ENCODE results near the gene LRRFIP2.

GRCh38 chr3:37170060-37170459 lies 4.3 kb downstream of the LRRFIP2 start:
- TF ChIP-seq CTCF (IDR thresholded peaks at IDR 0.05), result no peak
- no peak for TF ChIP-seq POLR2A (IDR thresholded peaks at IDR 0.05)

Data from lower leg skin (tissue), 3 donors.